Type B pancreatic cell (in vitro differentiated cells): ENCODE results near the gene DCAF7. TPM values are rescaled to one million over a fixed set of nuclear protein-coding genes. Genes with fewer than 3 reads are reported as not detected.
A peak's percentile ranks its signal among the peaks of the same experiment; 100 is the strongest.

Experiments
- DNase-seq: peaks from one replicate; pipeline ENCODE4 v3.0.0; 2021; ENCODE audit warnings: mixed read lengths; ENCODE audit not compliant: unreplicated experiment; ENCODE audit errors: extremely low spot score
- H3K27ac Mint-ChIP-seq: 2 replicates; pipeline ENCODE4 v1.8.0; 2021; ENCODE audit warnings: mild to moderate bottlenecking, mixed read lengths
- H3K27me3 Mint-ChIP-seq: 2 replicates; pipeline ENCODE4 v1.8.0; 2021; ENCODE audit warnings: mixed read lengths
- H3K36me3 Mint-ChIP-seq: 2 replicates; pipeline ENCODE4 v1.8.0; 2021; ENCODE audit warnings: mixed read lengths
- H3K4me1 Mint-ChIP-seq: one replicate; pipeline ENCODE4 v1.8.0; 2021; ENCODE audit warnings: mixed read lengths; ENCODE audit not compliant: unreplicated experiment
- H3K4me3 Mint-ChIP-seq: 2 replicates; pipeline ENCODE4 v1.8.0; 2021; ENCODE audit warnings: mild to moderate bottlenecking, mixed read lengths
- H3K9me3 Mint-ChIP-seq: 2 replicates; pipeline ENCODE4 v1.8.0; 2021; ENCODE audit warnings: mixed read lengths
- CTCF ChIP-seq: fragments of 200-600 bp; sonication (generic); conservative IDR thresholded peaks from 2 replicates; pipeline ENCODE4 v1.5.0; 2021; ENCODE audit warnings: antibody characterized with exemption, mild to moderate bottlenecking
- total RNA-seq: library from RNA; stranded (reverse); gene quantifications from 2 replicates; pipeline ENCODE4 v1.2.1, GENCODE V29; 2021; ENCODE audit warnings: low replicate concordance

Gene DCAF7
- total RNA-seq, 1 donor from 2014 or later: 123 TPM

GRCh38 chr17:63631626-63632025, 81.3 kb downstream of the DCAF7 start:
- H3K27ac Mint-ChIP-seq: no peak overlapping the region
- H3K4me3 Mint-ChIP-seq: no peak overlapping the region
- H3K9me3 Mint-ChIP-seq: no peaks in the 10 kb centered on the region
- H3K4me1 Mint-ChIP-seq: peaks cover 16% of the 10 kb centered on the region
- TF ChIP-seq CTCF: no peak
- H3K36me3 Mint-ChIP-seq: peaks cover 9% of the 10 kb centered on the region
- no peaks in the 10 kb centered on the region for H3K27me3 Mint-ChIP-seq
- DNase-seq: no peak

GRCh38 chr17:63633742-63634141, 83.5 kb downstream of the DCAF7 start:
- H3K36me3 Mint-ChIP-seq: peaks cover 11% of the 10 kb centered on the region
- no peak overlapping the region for H3K4me3 Mint-ChIP-seq
- H3K27ac Mint-ChIP-seq: peak overlapping the region; percentile 1
- peaks cover 10% of the 10 kb centered on the region for H3K4me1 Mint-ChIP-seq
- no peak for TF ChIP-seq CTCF
- no peaks in the 10 kb centered on the region for H3K9me3 Mint-ChIP-seq
- DNase-seq: no peak
- H3K27me3 Mint-ChIP-seq: no peaks in the 10 kb centered on the region

GRCh38 chr17:63634163-63634562, 83.9 kb downstream of the DCAF7 start:
- TF ChIP-seq CTCF: no peak
- no peak for DNase-seq
- no peaks in the 10 kb centered on the region for H3K27me3 Mint-ChIP-seq
- peaks cover 14% of the 10 kb centered on the region for H3K36me3 Mint-ChIP-seq
- H3K9me3 Mint-ChIP-seq: no peaks in the 10 kb centered on the region
- H3K27ac Mint-ChIP-seq: peak overlapping the region; percentile 1
- H3K4me1 Mint-ChIP-seq: peaks cover 10% of the 10 kb centered on the region
- H3K4me3 Mint-ChIP-seq: no peak overlapping the region

GRCh38 chr17:63634816-63635215, 84.5 kb downstream of the DCAF7 start:
- Mint-ChIP-seq H3K36me3 (peaks cover 16% of the 10 kb centered on the region), H3K27ac (no peak overlapping the region), H3K9me3 (no peaks in the 10 kb centered on the region), H3K4me3 (no peak overlapping the region), H3K4me1 (peaks cover 10% of the 10 kb centered on the region), H3K27me3 (no peaks in the 10 kb centered on the region)
- TF ChIP-seq CTCF: no peak
- no peak for DNase-seq

- no peak overlapping the region for H3K27ac Mint-ChIP-seq
- DNase-seq: no peak
- peaks cover 16% of the 10 kb centered on the region for H3K36me3 Mint-ChIP-seq
- H3K9me3 Mint-ChIP-seq: no peaks in the 10 kb centered on the region
- no peak overlapping the region for H3K4me3 Mint-ChIP-seq
- H3K4me1 Mint-ChIP-seq: peaks cover 10% of the 10 kb centered on the region
- no peaks in the 10 kb centered on the region for H3K27me3 Mint-ChIP-seq
- TF ChIP-seq CTCF: no peak
Measured at GRCh38 chr17:63635290-63635689, 85.0 kb downstream of the DCAF7 start.

- H3K36me3 Mint-ChIP-seq: peaks cover 16% of the 10 kb centered on the region
- no peaks in the 10 kb centered on the region for H3K27me3 Mint-ChIP-seq
- no peak overlapping the region for H3K27ac Mint-ChIP-seq
Measured at GRCh38 chr17:63635787-63636186, 85.5 kb downstream of the DCAF7 start.

More at GRCh38 chr17:63635787-63636186, 85.5 kb downstream of the DCAF7 start:
- Mint-ChIP-seq H3K9me3 (no peaks in the 10 kb centered on the region), H3K4me1 (peaks cover 10% of the 10 kb centered on the region), H3K4me3 (no peak overlapping the region)
- TF ChIP-seq CTCF: no peak
- no peak for DNase-seq
